HepG2 (cell line): ENCODE measurements around the gene SRGAP3. TPM values are rescaled to one million over a fixed set of nuclear protein-coding genes. Genes with fewer than 3 reads are reported as not detected.

Experiments used
- ATAC-seq: fragments of 200-7000 bp; cut with Tn5 transposase; 3 replicates; pipeline ENCODE4 v1.9.1; 2020; ENCODE audit warnings: mild to moderate bottlenecking, moderate library complexity
- BruUV-seq: library from RNA; stranded (reverse); fragments of 400-500 nt; replicated peaks from 2 replicates; lab custom pipeline; 2021; lab: Mats Ljungman, UMichigan
- CTCF ChIA-PET: fragments of 300-600 bp; formaldehyde crosslinking; extraction: SDS; loops from one replicate; lab custom pipeline; 2021; ENCODE audit warnings: low total read pairs, inconsistent platforms, low intra/inter-chr PET ratio; lab: Yijun Ruan, JAX
- POLR2A ChIA-PET: fragments of 350-600 bp; sonication (Branson Sonifier 250); formaldehyde crosslinking; loops from one replicate; lab custom pipeline; 2020; ENCODE audit warnings: antibody characterized with exemption, inconsistent platforms; lab: Yijun Ruan, JAX
- DNase-seq: peaks from one replicate; pipeline ENCODE4 v3.0.0-alpha.2; 2015; ENCODE audit warnings: low spot score
- FAIRE-seq: peaks from 3 replicates; lab custom pipeline; 2011; peaks lifted over from hg19 to GRCh38; lab: Jason Lieb, UNC
- H2AFZ ChIP-seq: one replicate; pipeline ENCODE4 v1.6.1; 2011; ENCODE audit warnings: low read length, inconsistent platforms
- H3K27ac ChIP-seq: fragments of 300-600 bp; 3 replicates; pipeline ENCODE4 v1.8.0; 2011; ENCODE audit warnings: mixed run types, mild to moderate bottlenecking, mixed read lengths, low read length, inconsistent platforms; ENCODE audit not compliant: insufficient read depth; ENCODE audit errors: extremely low read length
- H3K27me3 ChIP-seq, 2 experiments: fragments of 200-600 bp in 1 of 2; 2 replicates in 1 of 2; 3 replicates in 1 of 2; pipeline versions ENCODE4 v1.6.0 to v1.8.0; 2011; ENCODE audit warnings: low read length in 2 of 2, mild to moderate bottlenecking in 2 of 2, moderate library complexity in 2 of 2, inconsistent platforms in 1 of 2; ENCODE audit not compliant: insufficient read depth in 2 of 2, control insufficient read depth in 1 of 2
- H3K36me3 ChIP-seq, 2 experiments: fragments of 200-600 bp in 1 of 2; replicated peaks in 1 of 2; 2 replicates in 1 of 2; 3 replicates in 1 of 2; pipeline versions ENCODE4 v1.5.1 to v1.8.0; 2011; ENCODE audit warnings: low read length in 2 of 2, inconsistent platforms in 1 of 2; ENCODE audit not compliant: insufficient read depth in 2 of 2, control insufficient read depth in 1 of 2
- H3K4me1 ChIP-seq: 2 replicates; pipeline ENCODE4 v1.5.1; 2012; ENCODE audit warnings: low read length, inconsistent platforms; ENCODE audit not compliant: insufficient read depth
- H3K4me2 ChIP-seq: 2 replicates; pipeline ENCODE4 v1.6.0; 2011; ENCODE audit warnings: low read depth, low read length, inconsistent platforms
- H3K4me3 ChIP-seq, 3 experiments: fragments of 200-600 bp in 1 of 3; sonication (generic), shearing (Covaris generic) in 1 of 3; replicated peaks in 1 of 3; 2 replicates each; pipeline ENCODE4 v1.5.1; 2011 to 2016; ENCODE audit warnings: low read length in 3 of 3, inconsistent platforms in 2 of 3, low read depth in 2 of 3, mild to moderate bottlenecking in 2 of 3, control low read depth in 1 of 3, mixed read lengths in 1 of 3; ENCODE audit not compliant: insufficient read depth in 1 of 3
- H3K79me2 ChIP-seq: one replicate; pipeline ENCODE4 v1.6.1; 2011; ENCODE audit warnings: low read length, inconsistent platforms; ENCODE audit not compliant: insufficient read depth
- H3K9ac ChIP-seq: 2 replicates; pipeline ENCODE4 v1.6.0; 2011; ENCODE audit warnings: mild to moderate bottlenecking, low read depth, low read length, inconsistent platforms; ENCODE audit not compliant: insufficient read depth
- H3K9me3 ChIP-seq: 2 replicates; pipeline ENCODE4 v1.5.1; 2012; ENCODE audit warnings: mild to moderate bottlenecking, low read length
- H4K20me1 ChIP-seq: 2 replicates; pipeline ENCODE4 v1.6.0; 2011; ENCODE audit warnings: inconsistent platforms, mild to moderate bottlenecking, low read length, moderate library complexity; ENCODE audit not compliant: insufficient read depth
- CCDC6 ChIP-seq: sonication (generic); formaldehyde crosslinking; IDR thresholded peaks from 2 replicates; pipeline ENCODE4 v1.8.1; 2022; ENCODE audit warnings: mild to moderate bottlenecking, missing genetic modification reagents, moderate library complexity
- FLYWCH1 ChIP-seq: sonication (generic); formaldehyde crosslinking; IDR thresholded peaks from 2 replicates; pipeline ENCODE4 v1.8.1; 2023; ENCODE audit warnings: mild to moderate bottlenecking, missing genetic modification reagents
- HNF4A ChIP-seq: sonication (generic); formaldehyde crosslinking; IDR thresholded peaks from 2 replicates; pipeline ENCODE4 v1.4.0; 2020; ENCODE audit warnings: missing genetic modification reagents
- MTF1 ChIP-seq: sonication (generic); formaldehyde crosslinking; IDR thresholded peaks from 2 replicates; pipeline ENCODE4 v1.5.0; 2020; ENCODE audit warnings: missing genetic modification reagents
- USF2 ChIP-seq, 2 experiments: sonication (generic) in 1 of 2; formaldehyde crosslinking in 1 of 2; IDR thresholded peaks; 2 replicates each; pipeline versions ENCODE4 v1.5.1 to v1.6.1; 2011 to 2020; ENCODE audit warnings: borderline replicate concordance in 1 of 2, low read depth in 1 of 2, low read length in 1 of 2, mild to moderate bottlenecking in 1 of 2, missing genetic modification reagents in 1 of 2, moderate library complexity in 1 of 2
- WGBS: methylation state at CpG from one replicate; pipeline ENCODE4 v1.1.6; 2017; ENCODE audit warnings: low lambda C conversion rate; 5-methylcytosine and 5-hydroxymethylcytosine counted together
- in situ Hi-C: cut with HindIII; loops from 2 replicates; pipeline ENCODE4 v1.10.0; 2017; ENCODE audit warnings: low pct_unique_long_range_greater_than_20kb; ENCODE audit not compliant: extremely low pct_ligation_motif_present
- intact Hi-C: fragments of 100-400 bp; cut with micrococcal nuclease; formaldehyde crosslinking; loops from one replicate; pipeline ENCODE4 v1.10.0; 2022; ENCODE audit not compliant: unreplicated experiment
- polyA plus RNA-seq, 8 experiments: library from polyadenylated mRNA; depleted of rRNA in 3 of 8; stranded (reverse) in 7 of 8; unstranded in 1 of 8; fragments of >200 nt; fragmentation: Illumina TruSeq in 4 of 8; extraction: Trizol in 4 of 8; gene quantifications; 2 replicates each; pipeline versions ENCODE4 v1.2.1 to v1.2.3, GENCODE V29; 2011 to 2016; ENCODE audit warnings: low read depth in 4 of 8, missing spikeins in 1 of 8, mixed read lengths in 1 of 8; ENCODE audit not compliant: insufficient read depth in 1 of 8
- total RNA-seq, 5 experiments: library from RNA; depleted of rRNA; stranded (reverse); fragments of >200 nt; fragmentation: Illumina TruSeq; extraction: Trizol; gene quantifications; 2 replicates each; pipeline ENCODE4 v1.2.3, GENCODE V29; 2016; ENCODE audit warnings: low read depth in 1 of 5

SRGAP3 gene
- total and polyA plus RNA-seq, 2 of the 13 experiments (the other 11 are each of a cell fraction or from before 2014, with no cell fraction given), result 1.2 to 1.4 TPM

DNA sequence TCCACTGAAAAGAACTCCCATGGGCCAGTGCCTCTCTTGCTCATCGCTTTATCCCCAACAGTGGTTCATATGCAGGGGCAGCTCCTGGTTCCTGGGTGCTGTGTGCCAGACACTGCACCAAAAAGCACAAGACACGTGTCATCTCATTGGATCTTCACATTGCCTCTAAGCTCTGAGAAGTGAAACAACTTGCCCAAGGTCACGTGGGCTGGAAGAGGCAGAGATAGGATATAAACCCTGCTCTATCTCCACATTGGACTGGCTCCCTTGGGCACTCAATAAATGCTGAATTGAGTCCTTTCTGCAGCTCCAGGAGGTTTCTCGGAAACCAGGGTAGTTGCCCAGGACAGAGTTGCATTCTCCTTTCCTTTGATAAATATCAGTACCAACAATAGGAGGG, 88.1 kb downstream of the SRGAP3 start:
- FAIRE-seq, result no peak

More for the DNA sequence above, 88.1 kb downstream of the SRGAP3 start:
- no peaks in the 10 kb centered on the region for H4K20me1 ChIP-seq
- BruUV-seq, result no TSS peak
- no peak for DNase-seq
- ATAC-seq, result no peak
- in situ Hi-C loops, result no loop called here
- no peak for TF ChIP-seq HNF4A (CRISPR knock-in tag)
- TF ChIP-seq CCDC6, result no peak
- TF ChIP-seq USF2 (IDR thresholded peaks at IDR 0.05; ENCODE audit: low read depth, low read length), result 0 out of 2 replicates have a peak, but pooled peaks have one; percentile 15
- no peak for TF ChIP-seq USF2 (CRISPR knock-in tag; IDR thresholded peaks at IDR 0.05; ENCODE audit: borderline replicate concordance)
- no peak for TF ChIP-seq MTF1 (CRISPR knock-in tag)
- no peak for TF ChIP-seq FLYWCH1 (CRISPR knock-in tag)
- TF ChIP-seq, all 625 proteins: peak for 1
- Histone ChIP-seq H3K9ac (no peak overlapping the region), H3K27me3 (no peaks in the 10 kb centered on the region), H3K9me3 (no peaks in the 10 kb centered on the region), H3K4me1 (no peaks in the 10 kb centered on the region; the same call in 1 of the 2 replicates), H3K4me3 (no peak overlapping the region), H3K4me2 (no peak overlapping the region), H3K36me3 (no peaks in the 10 kb centered on the region), H3K79me2 (no peaks in the 10 kb centered on the region), H3K27ac (no peak overlapping the region), H2AFZ (no peak overlapping the region)
- WGBS, result 67% methylated on average over 2 of the region's 4 CpGs
- POLR2A ChIA-PET, result no interaction called here
- intact Hi-C loops, result no loop called here
- CTCF ChIA-PET, result no interaction called here
